HEK293T (cell line): Measurements from ENCODE around the gene SEC23IP.

Experiments
- ARNT ChIP-seq: fragments of 450-650 bp; IDR thresholded peaks from 2 replicates; pipeline ENCODE4 v1.6.1; 2017; ENCODE audit warnings: mild to moderate bottlenecking
- BHLHE40 ChIP-seq: fragments of 450-650 bp; IDR thresholded peaks from 2 replicates; pipeline ENCODE4 v1.6.1; 2016; ENCODE audit warnings: mild to moderate bottlenecking, moderate library complexity, borderline replicate concordance
- ELF4 ChIP-seq: fragments of 450-650 bp; IDR thresholded peaks from 2 replicates; pipeline ENCODE4 v1.6.1; 2017; ENCODE audit warnings: antibody characterized with exemption
- FOXA1 ChIP-seq: fragments of 450-650 bp; IDR thresholded peaks from 2 replicates; pipeline ENCODE4 v1.6.1; 2016; ENCODE audit warnings: mild to moderate bottlenecking
- FOXM1 ChIP-seq: fragments of 450-650 bp; IDR thresholded peaks from 2 replicates; pipeline ENCODE4 v1.6.1; 2017; ENCODE audit warnings: mild to moderate bottlenecking, borderline replicate concordance
- L3MBTL2 ChIP-seq: fragments of 450-650 bp; conservative IDR thresholded peaks from 2 replicates; pipeline ENCODE4 v1.6.1; 2016; ENCODE audit warnings: mild to moderate bottlenecking
- NFRKB ChIP-seq: fragments of 450-650 bp; IDR thresholded peaks from 2 replicates; pipeline ENCODE4 v1.6.1; 2016; ENCODE audit warnings: mild to moderate bottlenecking, moderate library complexity
- SP1 ChIP-seq: fragments of 450-650 bp; IDR thresholded peaks from 2 replicates; pipeline ENCODE4 v1.6.1; 2017
- SUZ12 ChIP-seq: fragments of 450-650 bp; IDR thresholded peaks from 2 replicates; pipeline ENCODE4 v1.6.1; 2016; ENCODE audit warnings: mild to moderate bottlenecking
- ZNF384 ChIP-seq: fragments of 450-650 bp; IDR thresholded peaks from 2 replicates; pipeline ENCODE4 v1.6.1; 2016
- TF ChIP-seq, protein P1 (sequence below): fragments of 450-650 bp; IDR thresholded peaks from 2 replicates; pipeline ENCODE4 v1.6.1; 2016

DNA sequence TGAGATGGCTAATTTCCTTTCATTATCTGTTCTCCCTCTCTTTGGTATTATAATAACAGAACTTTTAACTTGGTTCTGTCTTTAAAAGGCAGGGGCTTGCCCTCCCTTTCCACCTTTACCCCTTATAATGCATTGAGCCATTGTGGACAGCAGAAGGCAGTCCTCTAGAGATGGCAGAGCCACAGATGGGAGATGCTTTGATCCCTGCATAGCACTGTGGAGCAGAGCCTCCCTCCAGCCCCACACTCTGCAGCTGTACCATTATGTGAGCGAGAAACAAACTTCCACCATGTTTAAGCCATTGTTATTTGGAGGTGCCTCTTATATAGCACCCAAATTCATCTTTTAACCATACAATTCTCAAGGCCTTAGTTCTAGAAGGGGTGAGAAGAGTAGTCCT, 78.4 kb downstream of the SEC23IP start:
- TF ChIP-seq FOXA1, result no peak
- no peak for TF ChIP-seq ELF4
- TF ChIP-seq ZNF384, result no peak
- no peak for TF ChIP-seq FOXM1
- no peak for TF ChIP-seq SP1
- TF ChIP-seq, protein P1, sequence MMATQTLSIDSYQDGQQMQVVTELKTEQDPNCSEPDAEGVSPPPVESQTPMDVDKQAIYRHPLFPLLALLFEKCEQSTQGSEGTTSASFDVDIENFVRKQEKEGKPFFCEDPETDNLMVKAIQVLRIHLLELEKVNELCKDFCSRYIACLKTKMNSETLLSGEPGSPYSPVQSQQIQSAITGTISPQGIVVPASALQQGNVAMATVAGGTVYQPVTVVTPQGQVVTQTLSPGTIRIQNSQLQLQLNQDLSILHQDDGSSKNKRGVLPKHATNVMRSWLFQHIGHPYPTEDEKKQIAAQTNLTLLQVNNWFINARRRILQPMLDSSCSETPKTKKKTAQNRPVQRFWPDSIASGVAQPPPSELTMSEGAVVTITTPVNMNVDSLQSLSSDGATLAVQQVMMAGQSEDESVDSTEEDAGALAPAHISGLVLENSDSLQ, result no peak
- no peak for TF ChIP-seq BHLHE40
- no peak for TF ChIP-seq NFRKB
- no peak for TF ChIP-seq SUZ12
- TF ChIP-seq ARNT, result no peak
- no peak for TF ChIP-seq L3MBTL2
